Trophoblast cell (in vitro differentiated cells and primary cell): ENCODE data around the gene C16orf95.

Source experiments
- DNase-seq, 2 donors: peaks; one replicate each; pipeline ENCODE4 v3.0.0-alpha.2; 2016
- H2AFZ ChIP-seq: 2 replicates; pipeline ENCODE4 v1.6.1; 2013; ENCODE audit warnings: low read length, moderate library complexity, mild to moderate bottlenecking; ENCODE audit not compliant: insufficient read depth, poor library complexity
- H2AK5ac ChIP-seq: 2 replicates; pipeline ENCODE4 v1.6.1; 2013; ENCODE audit warnings: mild to moderate bottlenecking, low read length
- H2BK120ac ChIP-seq: 2 replicates; pipeline ENCODE4 v1.6.1; 2013; ENCODE audit warnings: low read length, mild to moderate bottlenecking, moderate library complexity; ENCODE audit not compliant: insufficient read depth, poor library complexity
- H2BK12ac ChIP-seq: 2 replicates; pipeline ENCODE4 v1.6.1; 2013; ENCODE audit warnings: mild to moderate bottlenecking, low read length, moderate library complexity
- H2BK5ac ChIP-seq: 2 replicates; pipeline ENCODE4 v1.6.1; 2013; ENCODE audit warnings: low read length, low read depth, moderate library complexity, mild to moderate bottlenecking; ENCODE audit not compliant: poor library complexity
- H3K14ac ChIP-seq: 2 replicates; pipeline ENCODE4 v1.6.1; 2013; ENCODE audit warnings: mild to moderate bottlenecking, low read length
- H3K18ac ChIP-seq: 2 replicates; pipeline ENCODE4 v1.6.1; 2013; ENCODE audit warnings: mild to moderate bottlenecking, low read length
- H3K23ac ChIP-seq: 2 replicates; pipeline ENCODE4 v1.6.1; 2013; ENCODE audit warnings: low read length
- H3K27ac ChIP-seq: 2 replicates; pipeline ENCODE4 v1.5.1; 2013; ENCODE audit warnings: low read depth, mild to moderate bottlenecking, inconsistent platforms, low read length, moderate library complexity
- H3K27me3 ChIP-seq: 2 replicates; pipeline ENCODE4 v1.6.1; 2013; ENCODE audit warnings: inconsistent platforms, mild to moderate bottlenecking, low read length, moderate library complexity; ENCODE audit not compliant: insufficient read depth
- H3K36me3 ChIP-seq, 2 experiments: 1 replicate in 1 of 2; 2 replicates in 1 of 2; pipeline ENCODE4 v1.6.1; 2013; ENCODE audit warnings: low read length in 2 of 2, mild to moderate bottlenecking in 2 of 2, moderate library complexity in 1 of 2; ENCODE audit not compliant: insufficient read depth in 2 of 2, control insufficient read depth in 1 of 2
- H3K4ac ChIP-seq: 2 replicates; pipeline ENCODE4 v1.6.1; 2013; ENCODE audit warnings: low read depth, mild to moderate bottlenecking, low read length, moderate library complexity
- H3K4me1 ChIP-seq, 2 experiments: 1 replicate in 1 of 2; 2 replicates in 1 of 2; pipeline ENCODE4 v1.6.1; 2013; ENCODE audit warnings: low read length in 2 of 2, mild to moderate bottlenecking in 2 of 2, moderate library complexity in 1 of 2; ENCODE audit not compliant: insufficient read depth in 2 of 2, control insufficient read depth in 1 of 2
- H3K4me2 ChIP-seq: 2 replicates; pipeline ENCODE4 v1.6.1; 2013; ENCODE audit warnings: inconsistent platforms, mild to moderate bottlenecking, low read length, moderate library complexity
- H3K4me3 ChIP-seq: 2 replicates; pipeline ENCODE4 v1.5.1; 2013; ENCODE audit warnings: mild to moderate bottlenecking, low read depth, low read length, inconsistent platforms
- H3K79me1 ChIP-seq: one replicate; pipeline ENCODE4 v1.6.1; 2013; ENCODE audit warnings: low read length
- H3K79me2 ChIP-seq: 2 replicates; pipeline ENCODE4 v1.6.1; 2013; ENCODE audit warnings: low read length, mild to moderate bottlenecking; ENCODE audit not compliant: control insufficient read depth, insufficient read depth, poor library complexity
- H3K9ac ChIP-seq: 2 replicates; pipeline ENCODE4 v1.6.1; 2013; ENCODE audit warnings: mild to moderate bottlenecking, low read length
- H3K9me3 ChIP-seq: 2 replicates; pipeline ENCODE4 v1.6.1; 2013; ENCODE audit warnings: low read depth, mild to moderate bottlenecking, control low read depth, inconsistent platforms, low read length; ENCODE audit not compliant: insufficient read depth
- H4K12ac ChIP-seq: 2 replicates; pipeline ENCODE4 v1.6.1; 2013; ENCODE audit warnings: low read depth, mild to moderate bottlenecking, low read length, moderate library complexity
- H4K8ac ChIP-seq: 2 replicates; pipeline ENCODE4 v1.6.1; 2013; ENCODE audit warnings: low read depth, mild to moderate bottlenecking, low read length, moderate library complexity
- H4K91ac ChIP-seq: one replicate; pipeline ENCODE4 v1.6.1; 2013; ENCODE audit warnings: low read depth, mild to moderate bottlenecking, low read length, moderate library complexity
- WGBS: extraction: QIAGEN DNeasy Blood & Tissue Kit; methylation state at CpG from one replicate; pipeline ENCODE4 v1.1.7; 2013; ENCODE audit warnings: missing lambda C conversion rate; ENCODE audit not compliant: insufficient read length, insufficient coverage; ENCODE audit errors: extremely low coverage; 5-methylcytosine and 5-hydroxymethylcytosine counted together

The C16orf95 gene

GRCh38 chr16:87266846-87267245 is 50.3 kb downstream of the C16orf95 start:
- Histone ChIP-seq H4K91ac (no peak overlapping the region), H3K23ac (no peak overlapping the region), H2AFZ (no peak overlapping the region), H3K14ac (no peak overlapping the region), H3K4me2 (no peak overlapping the region), H3K27me3 (no peaks in the 10 kb centered on the region), H3K18ac (no peak overlapping the region), H2AK5ac (no peak overlapping the region), H4K8ac (no peak overlapping the region), H3K4me3 (no peak overlapping the region), H4K12ac (no peak overlapping the region), H2BK12ac (no peak overlapping the region), H3K79me2 (no peaks in the 10 kb centered on the region), H3K36me3 (no peaks in the 10 kb centered on the region), H3K9me3 (peaks cover under 1% of the 10 kb centered on the region), H3K79me1 (no peaks in the 10 kb centered on the region), H3K27ac (no peak overlapping the region), H2BK5ac (no peak overlapping the region), H2BK120ac (no peak overlapping the region), H3K4me1 (peaks cover 0 to 6% of the 10 kb centered on the region in 2 experiments), H3K4ac (no peak overlapping the region), H3K9ac (no peak overlapping the region)
- no CpG with 5 or more reads among the region's 4 CpGs for WGBS
- DNase-seq, result no peak

- no peak for DNase-seq
- Histone ChIP-seq H2BK12ac (no peak overlapping the region), H4K91ac (no peak overlapping the region), H3K4me1 (peaks cover 0 to 6% of the 10 kb centered on the region in 2 experiments), H3K79me1 (no peaks in the 10 kb centered on the region), H4K12ac (no peak overlapping the region), H3K36me3 (no peaks in the 10 kb centered on the region), H4K8ac (no peak overlapping the region), H2BK5ac (no peak overlapping the region), H3K27ac (no peak overlapping the region), H2AFZ (no peak overlapping the region), H3K18ac (no peak overlapping the region), H3K9me3 (peaks cover 3% of the 10 kb centered on the region), H3K27me3 (no peaks in the 10 kb centered on the region), H2AK5ac (no peak overlapping the region), H3K23ac (no peak overlapping the region), H3K14ac (no peak overlapping the region), H2BK120ac (no peak overlapping the region), H3K4me2 (no peak overlapping the region), H3K9ac (no peak overlapping the region), H3K4ac (no peak overlapping the region), H3K79me2 (no peaks in the 10 kb centered on the region), H3K4me3 (no peak overlapping the region)
- WGBS, result no CpG with 5 or more reads among the region's 4 CpGs
Measured at GRCh38 chr16:87265261-87265660, 51.9 kb downstream of the C16orf95 start.

GRCh38 chr16:87264634-87265033 is 52.6 kb downstream of the C16orf95 start:
- peaks cover 3% of the 10 kb centered on the region for H3K9me3 ChIP-seq
- no peak overlapping the region for H3K4me3 ChIP-seq
- H2AFZ ChIP-seq, result no peak overlapping the region
- no peak overlapping the region for H3K4ac ChIP-seq
- no peak for DNase-seq
- no peak overlapping the region for H3K9ac ChIP-seq
- no peak overlapping the region for H2BK5ac ChIP-seq
- no peak overlapping the region for H2AK5ac ChIP-seq
- H2BK120ac ChIP-seq, result no peak overlapping the region
- H4K12ac ChIP-seq, result no peak overlapping the region
- H4K91ac ChIP-seq, result no peak overlapping the region
- no peak overlapping the region for H3K4me2 ChIP-seq
- no CpG with 5 or more reads among the region's 2 CpGs for WGBS
- H3K18ac ChIP-seq, result no peak overlapping the region
- no peaks in the 10 kb centered on the region for H3K27me3 ChIP-seq
- H4K8ac ChIP-seq, result no peak overlapping the region
- H3K79me2 ChIP-seq, result no peaks in the 10 kb centered on the region
- no peak overlapping the region for H2BK12ac ChIP-seq
- H3K23ac ChIP-seq, result no peak overlapping the region
- H3K79me1 ChIP-seq, result no peaks in the 10 kb centered on the region
- H3K14ac ChIP-seq, result no peak overlapping the region
- H3K27ac ChIP-seq, result no peak overlapping the region
- peaks cover 0 to 6% of the 10 kb centered on the region in 2 experiments for H3K4me1 ChIP-seq
- no peaks in the 10 kb centered on the region for H3K36me3 ChIP-seq

GRCh38 chr16:87263418-87264052 is 53.7 kb downstream of the C16orf95 start:
- no peaks in the 10 kb centered on the region for H3K36me3 ChIP-seq
- H3K4me1 ChIP-seq, result peaks cover 0 to 6% of the 10 kb centered on the region in 2 experiments
- no peak overlapping the region for H3K18ac ChIP-seq
- no peak overlapping the region for H4K12ac ChIP-seq
- no peaks in the 10 kb centered on the region for H3K27me3 ChIP-seq
- no peaks in the 10 kb centered on the region for H3K79me2 ChIP-seq
- no peak overlapping the region for H3K4me2 ChIP-seq
- no peak overlapping the region for H3K27ac ChIP-seq
- H3K23ac ChIP-seq, result no peak overlapping the region
- peaks cover 3% of the 10 kb centered on the region for H3K9me3 ChIP-seq
- no peak overlapping the region for H2BK5ac ChIP-seq
- DNase-seq, result no peak
- no peak overlapping the region for H3K14ac ChIP-seq
- H2AFZ ChIP-seq, result no peak overlapping the region
- no peak overlapping the region for H3K4ac ChIP-seq
- no peak overlapping the region for H3K4me3 ChIP-seq
- WGBS, result no CpG with 5 or more reads among the region's 15 CpGs
- no peak overlapping the region for H4K91ac ChIP-seq
- no peak overlapping the region for H2BK120ac ChIP-seq
- no peak overlapping the region for H4K8ac ChIP-seq
- H3K9ac ChIP-seq, result no peak overlapping the region
- no peak overlapping the region for H2BK12ac ChIP-seq
- no peak overlapping the region for H2AK5ac ChIP-seq
- no peaks in the 10 kb centered on the region for H3K79me1 ChIP-seq
